ENCODE measurements around the gene CEP128.
"Not testable (repeated sequence)": the region's sequence is repeated elsewhere in the genome, so short reads cannot be mapped to it uniquely, and the experiment has no call there.

The CEP128 gene

DNA sequence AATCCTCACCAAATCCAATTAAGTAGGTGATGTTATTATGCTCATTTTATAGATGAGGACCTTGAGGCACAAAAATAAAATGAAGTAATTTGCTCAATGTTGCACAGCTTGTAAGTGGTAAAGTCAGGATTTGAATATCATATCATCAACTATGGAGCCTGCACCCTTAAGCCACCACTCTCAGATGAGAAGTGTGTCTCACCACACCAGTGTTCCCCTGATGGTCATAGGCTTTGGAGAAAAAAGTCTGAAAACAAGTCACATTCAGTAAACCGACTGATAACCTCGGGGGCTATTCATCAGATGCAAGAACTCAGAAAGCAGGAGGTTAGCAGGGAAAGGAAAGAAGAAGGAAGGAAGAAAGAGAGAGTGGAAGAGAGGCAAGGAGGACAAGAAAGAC is 16.7 kb upstream of the CEP128 start:
- Mint-ChIP-seq H3K4me3 (no peak overlapping the region), H3K27ac (peak overlapping the region; percentile 34), H3K27me3 (peaks cover 9% of the 10 kb centered on the region), H3K9me3 (no peaks in the 10 kb centered on the region), H3K4me1 (peaks cover 62% of the 10 kb centered on the region), H3K36me3 (no peaks in the 10 kb centered on the region)
- ATAC-seq, result no peak

- no peaks in the 10 kb centered on the region for H3K36me3 Mint-ChIP-seq
- H3K27ac Mint-ChIP-seq, result peak overlapping the region; percentile 34
- no peak overlapping the region for H3K4me3 Mint-ChIP-seq
- peaks cover 62% of the 10 kb centered on the region for H3K4me1 Mint-ChIP-seq
- H3K9me3 Mint-ChIP-seq, result no peaks in the 10 kb centered on the region
- ATAC-seq, result no peak
- H3K27me3 Mint-ChIP-seq, result peaks cover 9% of the 10 kb centered on the region
Measured at GRCh38 chr14:80957613-80958012, 16.1 kb upstream of the CEP128 start.

- peak overlapping the region; percentile 34 for H3K27ac Mint-ChIP-seq
- H3K36me3 Mint-ChIP-seq, result no peaks in the 10 kb centered on the region
- no peak for ATAC-seq
- H3K4me1 Mint-ChIP-seq, result peaks cover 62% of the 10 kb centered on the region
- no peaks in the 10 kb centered on the region for H3K9me3 Mint-ChIP-seq
- no peak overlapping the region for H3K4me3 Mint-ChIP-seq
- peaks cover 9% of the 10 kb centered on the region for H3K27me3 Mint-ChIP-seq
Measured at GRCh38 chr14:80956922-80957321, 15.4 kb upstream of the CEP128 start.

- no peak overlapping the region for H3K27ac Mint-ChIP-seq
- no peak for ATAC-seq
- no peaks in the 10 kb centered on the region for H3K36me3 Mint-ChIP-seq
- H3K4me1 Mint-ChIP-seq, result peaks cover 60% of the 10 kb centered on the region
- H3K27me3 Mint-ChIP-seq, result peaks cover 14% of the 10 kb centered on the region
- no peaks in the 10 kb centered on the region for H3K9me3 Mint-ChIP-seq
- no peak overlapping the region for H3K4me3 Mint-ChIP-seq
Measured at GRCh38 chr14:80956102-80956501, 14.6 kb upstream of the CEP128 start.

- peak within 1 kb of the TSS; percentile 91 for H3K27ac Mint-ChIP-seq
- peaks cover 17% of the 10 kb centered on the region for H3K27me3 Mint-ChIP-seq
- no peak for ATAC-seq
- no peaks in the 10 kb centered on the region for H3K36me3 Mint-ChIP-seq
- no peaks in the 10 kb centered on the region for H3K9me3 Mint-ChIP-seq
- peak within 1 kb of the TSS; percentile 87 for H3K4me3 Mint-ChIP-seq
- H3K4me1 Mint-ChIP-seq, result peaks cover 57% of the 10 kb centered on the region
Measured at GRCh38 chr14:80955416-80955941, 13.9 kb upstream of the CEP128 start, which contains the start of gene TSHR. TSS of gene TSHR (plus strand) at chr14:80955621. CDS start at chr14:80955681, 60 bp downstream.

DNA sequence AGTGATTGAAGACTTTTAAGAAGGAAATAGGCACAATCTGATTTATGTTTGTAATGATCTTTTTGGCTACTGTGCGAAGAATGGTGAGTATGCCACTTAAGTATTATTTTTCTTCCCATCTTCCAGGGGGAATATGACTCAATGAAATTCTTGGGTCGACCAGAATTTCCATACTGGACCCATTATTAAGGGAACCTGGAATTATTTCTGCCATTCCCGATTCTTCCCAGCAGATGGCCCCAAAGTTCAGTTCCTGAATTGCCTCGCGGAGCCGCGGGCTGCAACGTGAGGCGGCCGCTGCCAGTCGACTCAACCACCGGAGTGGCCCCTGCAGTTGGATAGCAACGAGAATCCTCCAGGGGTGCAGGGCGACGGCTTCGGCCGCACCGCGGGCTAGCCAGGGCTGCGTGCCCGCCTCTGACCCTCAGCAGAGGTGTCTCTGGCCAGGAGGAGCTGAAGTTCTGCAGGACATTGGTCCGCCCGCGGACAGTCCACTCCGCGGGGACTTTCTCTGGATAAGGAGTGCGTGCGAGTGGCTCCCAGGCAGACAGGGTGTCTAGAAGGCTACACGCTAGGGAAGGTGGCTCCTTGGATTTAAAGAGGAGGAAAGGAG is 13.3 kb upstream of the CEP128 start:
- peaks cover 50% of the 10 kb centered on the region for H3K4me1 Mint-ChIP-seq
- H3K9me3 Mint-ChIP-seq, result no peaks in the 10 kb centered on the region
- no peaks in the 10 kb centered on the region for H3K36me3 Mint-ChIP-seq
- peak; percentile 63 for ATAC-seq
- peaks cover 17% of the 10 kb centered on the region for H3K27me3 Mint-ChIP-seq
- H3K27ac Mint-ChIP-seq, result peak overlapping the region; percentile 91
- peak overlapping the region; percentile 87 for H3K4me3 Mint-ChIP-seq

DNA sequence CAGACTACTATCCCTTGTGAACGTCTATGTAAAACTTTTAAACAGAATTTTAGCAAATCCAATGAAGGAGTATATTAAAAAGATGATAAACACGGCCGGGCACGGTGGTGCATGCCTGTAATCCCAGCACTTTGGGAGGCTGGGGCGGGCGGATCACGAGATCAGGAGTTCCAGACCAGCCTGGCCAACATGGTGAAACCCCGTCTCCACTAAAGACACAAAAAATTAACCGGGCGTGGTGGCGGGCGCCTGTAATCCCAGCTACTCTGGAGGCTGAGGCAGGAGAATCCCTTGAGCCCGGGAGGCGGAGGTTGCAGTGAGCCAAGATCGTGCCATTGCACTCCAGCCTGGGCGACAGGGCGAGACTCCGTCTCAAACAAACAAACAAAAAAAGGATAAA is 11.7 kb upstream of the CEP128 start:
- ATAC-seq, H3K27ac Mint-ChIP-seq, H3K9me3 Mint-ChIP-seq, H3K4me3 Mint-ChIP-seq, H3K36me3 Mint-ChIP-seq: not testable (repeated sequence)
- Mint-ChIP-seq H3K4me1 (peaks cover 35% of the 10 kb centered on the region), H3K27me3 (peaks cover 26% of the 10 kb centered on the region)

DNA sequence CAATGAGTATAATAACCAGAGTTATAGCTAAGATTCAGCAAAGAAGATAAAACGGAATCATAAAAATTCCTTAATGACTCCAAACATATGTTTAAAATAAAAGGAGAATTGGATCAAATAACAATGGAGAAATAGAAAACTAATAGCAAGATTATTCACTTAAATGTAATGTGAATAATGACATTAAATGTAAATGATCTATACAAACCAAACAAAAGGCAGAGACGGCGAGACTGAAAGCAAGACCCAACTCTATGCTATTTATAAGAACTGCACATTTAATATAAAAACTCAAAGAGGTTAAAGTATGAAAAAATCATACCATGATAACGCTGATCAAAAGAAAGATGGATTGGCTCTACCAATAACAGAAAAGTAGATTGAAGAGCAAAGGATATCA is 10.0 kb upstream of the CEP128 start:
- Mint-ChIP-seq H3K9me3 (no peaks in the 10 kb centered on the region), H3K4me1 (peaks cover 17% of the 10 kb centered on the region), H3K4me3 (no peak overlapping the region), H3K36me3 (no peaks in the 10 kb centered on the region), H3K27me3 (peaks cover 28% of the 10 kb centered on the region), H3K27ac (no peak overlapping the region)
- ATAC-seq, result no peak

DNA sequence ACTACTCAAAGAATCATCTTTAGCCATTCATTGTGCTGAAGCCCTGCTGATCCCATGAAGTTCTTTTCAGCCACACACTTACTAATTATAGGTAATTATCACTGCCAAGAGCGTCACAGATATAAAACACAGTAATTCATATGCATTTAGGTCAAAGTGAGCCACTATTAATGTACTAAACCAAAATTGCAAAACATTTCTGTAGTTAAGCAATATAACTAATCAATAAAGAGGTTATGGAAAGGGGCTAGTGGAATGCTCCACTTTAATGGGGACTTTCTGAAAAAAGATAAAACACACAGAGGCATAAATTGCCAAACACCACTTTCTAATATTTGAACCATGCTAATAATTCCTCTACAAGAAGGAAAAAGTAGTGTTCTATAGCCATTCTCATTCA is 6.8 kb upstream of the CEP128 start:
- no peak overlapping the region for H3K27ac Mint-ChIP-seq
- H3K9me3 Mint-ChIP-seq, result no peaks in the 10 kb centered on the region
- ATAC-seq, result no peak
- H3K27me3 Mint-ChIP-seq, result peaks cover 25% of the 10 kb centered on the region
- no peaks in the 10 kb centered on the region for H3K36me3 Mint-ChIP-seq
- no peak overlapping the region for H3K4me3 Mint-ChIP-seq
- no peaks in the 10 kb centered on the region for H3K4me1 Mint-ChIP-seq

GRCh38 chr14:80946797-80947196 is 5.3 kb upstream of the CEP128 start:
- peaks cover 25% of the 10 kb centered on the region for H3K27me3 Mint-ChIP-seq
- H3K4me3 Mint-ChIP-seq, result no peak overlapping the region
- H3K36me3 Mint-ChIP-seq, result no peaks in the 10 kb centered on the region
- no peak for ATAC-seq
- no peak overlapping the region for H3K27ac Mint-ChIP-seq
- peaks cover 12% of the 10 kb centered on the region for H3K4me1 Mint-ChIP-seq
- no peaks in the 10 kb centered on the region for H3K9me3 Mint-ChIP-seq

DNA sequence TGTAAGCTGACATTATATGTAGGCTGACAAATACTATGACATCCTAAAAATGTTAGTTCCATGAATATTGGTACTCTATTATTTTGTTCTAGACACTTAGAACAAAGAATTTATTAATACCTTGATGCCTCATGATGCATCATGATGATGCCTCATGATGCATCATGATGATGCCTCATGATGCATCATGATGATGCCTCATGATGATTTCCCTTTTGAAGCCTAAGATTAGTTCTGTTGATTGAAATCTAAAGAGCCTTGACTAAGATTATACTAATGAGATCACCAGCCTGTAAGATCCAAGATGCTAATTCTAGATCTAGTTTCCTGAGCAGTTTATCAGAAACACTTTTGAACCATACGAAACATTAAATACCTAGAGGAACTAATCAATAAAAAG is 4.6 kb upstream of the CEP128 start:
- Mint-ChIP-seq H3K4me1 (peaks cover 15% of the 10 kb centered on the region), H3K27me3 (peaks cover 20% of the 10 kb centered on the region), H3K9me3 (no peaks in the 10 kb centered on the region), H3K36me3 (no peaks in the 10 kb centered on the region), H3K4me3 (no peak overlapping the region), H3K27ac (no peak overlapping the region)
- ATAC-seq, result no peak

- Mint-ChIP-seq H3K36me3 (no peaks in the 10 kb centered on the region), H3K4me1 (peaks cover 20% of the 10 kb centered on the region), H3K4me3 (no peak overlapping the region), H3K27me3 (peaks cover 16% of the 10 kb centered on the region), H3K9me3 (no peaks in the 10 kb centered on the region), H3K27ac (no peak overlapping the region)
- ATAC-seq, result no peak
Measured at GRCh38 chr14:80944861-80945617, 3.5 kb upstream of the CEP128 start.

GRCh38 chr14:80942191-80942600 is 658 bp upstream of the CEP128 start:
- H3K27me3 Mint-ChIP-seq, result peaks cover 7% of the 10 kb centered on the region

GRCh38 chr14:80940146-80940545 is 1.4 kb downstream of the CEP128 start:
- Mint-ChIP-seq H3K27ac (no peak overlapping the region), H3K9me3 (no peaks in the 10 kb centered on the region), H3K36me3 (peaks cover 5% of the 10 kb centered on the region), H3K4me1 (peaks cover 20% of the 10 kb centered on the region), H3K4me3 (no peak overlapping the region), H3K27me3 (no peaks in the 10 kb centered on the region)
- no peak for ATAC-seq

More at GRCh38 chr14:80942191-80942600, 658 bp upstream of the CEP128 start:
- no peaks in the 10 kb centered on the region for H3K9me3 Mint-ChIP-seq
- peak overlapping the region; percentile 87 for H3K27ac Mint-ChIP-seq
- H3K4me3 Mint-ChIP-seq, result peak overlapping the region; percentile 88
- H3K36me3 Mint-ChIP-seq, result no peaks in the 10 kb centered on the region
- peaks cover 20% of the 10 kb centered on the region for H3K4me1 Mint-ChIP-seq
- ATAC-seq, result peak; percentile 65

DNA sequence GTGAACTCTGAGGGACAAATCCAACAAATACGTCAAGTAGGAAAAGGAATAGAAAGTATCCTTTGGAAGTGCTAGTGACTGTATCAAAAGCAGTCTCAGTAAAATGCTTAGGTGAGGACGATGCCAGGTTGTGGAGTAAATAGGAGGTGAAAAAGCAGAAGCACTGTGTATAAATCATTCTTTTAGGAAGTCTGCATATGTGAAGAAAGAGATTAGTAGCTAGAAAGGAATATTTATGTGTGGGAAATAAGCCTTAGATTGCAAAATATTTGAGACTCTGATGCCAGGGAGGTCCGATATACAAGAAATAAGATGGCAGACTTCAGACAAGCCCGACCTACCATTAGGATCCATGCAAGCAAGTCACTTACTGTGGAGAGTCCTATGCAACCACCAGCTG is 7.9 kb downstream of the CEP128 start:
- Mint-ChIP-seq H3K4me3 (no peak overlapping the region), H3K27me3 (peaks cover 31% of the 10 kb centered on the region), H3K9me3 (no peaks in the 10 kb centered on the region), H3K36me3 (peaks cover 22% of the 10 kb centered on the region), H3K4me1 (peaks cover 22% of the 10 kb centered on the region), H3K27ac (no peak overlapping the region)
- no peak for ATAC-seq

DNA sequence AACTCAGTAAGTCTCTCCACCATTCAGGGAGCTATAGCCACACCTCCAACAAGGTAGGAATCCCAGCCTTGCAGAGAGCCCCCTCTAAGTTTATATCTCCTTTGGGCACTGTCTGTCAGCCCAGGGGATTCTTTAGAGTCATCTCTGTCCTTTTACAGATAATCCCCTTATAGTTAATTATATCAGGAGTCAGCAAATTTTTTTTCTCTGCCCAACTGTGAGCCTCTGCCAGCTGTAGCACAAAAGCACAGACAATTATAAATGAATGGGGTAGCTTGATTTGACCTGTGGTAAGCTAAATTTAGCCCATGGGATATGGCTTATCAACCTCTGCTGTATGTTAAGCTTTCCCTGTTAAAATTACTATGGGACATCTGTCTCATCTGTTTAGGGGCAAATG is 8.3 kb downstream of the CEP128 start:
- peaks cover 35% of the 10 kb centered on the region for H3K27me3 Mint-ChIP-seq
- H3K9me3 Mint-ChIP-seq, result peaks cover 2% of the 10 kb centered on the region
- peaks cover 22% of the 10 kb centered on the region for H3K4me1 Mint-ChIP-seq
- peaks cover 26% of the 10 kb centered on the region for H3K36me3 Mint-ChIP-seq
- no peak overlapping the region for H3K27ac Mint-ChIP-seq
- no peak overlapping the region for H3K4me3 Mint-ChIP-seq
- ATAC-seq, result no peak
